ENCODE data around the gene TUFM.

- TF ChIP-seq TEAD4 (CRISPR knock-in tag; IDR thresholded peaks at IDR 0.05) (no peak), CTCF (IDR thresholded peaks at IDR 0.05) (no peak), ATF6 (CRISPR knock-in tag; IDR thresholded peaks at IDR 0.05) (no peak), ZNF121 (CRISPR knock-in tag; IDR thresholded peaks at IDR 0.05) (no peak), CREB1 (CRISPR knock-in tag; IDR thresholded peaks at IDR 0.05) (no peak), GABPB1 (CRISPR knock-in tag; IDR thresholded peaks at IDR 0.05) (no peak), CREM (CRISPR knock-in tag; IDR thresholded peaks at IDR 0.05) (no peak), SP1 (CRISPR knock-in tag; conservative IDR thresholded peaks at IDR 0.05) (no peak), ZBTB43 (CRISPR knock-in tag; IDR thresholded peaks at IDR 0.05) (no peak)
- TF ChIP-seq, protein P1, sequence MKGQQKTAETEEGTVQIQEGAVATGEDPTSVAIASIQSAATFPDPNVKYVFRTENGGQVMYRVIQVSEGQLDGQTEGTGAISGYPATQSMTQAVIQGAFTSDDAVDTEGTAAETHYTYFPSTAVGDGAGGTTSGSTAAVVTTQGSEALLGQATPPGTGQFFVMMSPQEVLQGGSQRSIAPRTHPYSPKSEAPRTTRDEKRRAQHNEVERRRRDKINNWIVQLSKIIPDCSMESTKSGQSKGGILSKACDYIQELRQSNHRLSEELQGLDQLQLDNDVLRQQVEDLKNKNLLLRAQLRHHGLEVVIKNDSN (CRISPR knock-in tag; IDR thresholded peaks at IDR 0.05), result no peak
These were observed 16.4 kb downstream of the TUFM start for GRCh38 chr16:28829747-28830146.

Measured in WTC11 (cell line).